ENCODE data around the gene CLK1.

Gene CLK1

GRCh38 chr2:200862532-200863000 is 1.9 kb downstream of the CLK1 start:
- DNase-seq (peak; percentile 65 to 76), ATAC-seq (peak; percentile 73)
- peak overlapping the region; percentile 100 for H3K27ac Mint-ChIP-seq
- peak overlapping the region; percentile 87 to 94 for H3K4me3 Mint-ChIP-seq
- peaks cover 59% of the 10 kb centered on the region for H3K4me1 Mint-ChIP-seq
- H3K9me3 Mint-ChIP-seq: no peaks in the 10 kb centered on the region
- H3K27me3 Mint-ChIP-seq: no peaks in the 10 kb centered on the region

- Mint-ChIP-seq H3K4me3 (peak overlapping the region; percentile 87 to 94), H3K9me3 (no peaks in the 10 kb centered on the region), H3K27ac (peak overlapping the region; percentile 100), H3K27me3 (no peaks in the 10 kb centered on the region), H3K4me1 (peaks cover 67% of the 10 kb centered on the region)
- DNase-seq (no peak), ATAC-seq (no peak)
Observed at GRCh38 chr2:200861617-200862155, 2.8 kb downstream of the CLK1 start.

- Mint-ChIP-seq H3K27ac (peak overlapping the region; percentile 40 to 95), H3K4me1 (peaks cover 68% of the 10 kb centered on the region), H3K4me3 (peak overlapping the region; percentile 87 to 94), H3K27me3 (no peaks in the 10 kb centered on the region), H3K9me3 (no peaks in the 10 kb centered on the region)
- ATAC-seq (no peak), DNase-seq (no peak)
Observed at GRCh38 chr2:200860092-200860795, 4.2 kb downstream of the CLK1 start.

GRCh38 chr2:200856806-200857205 is 7.7 kb downstream of the CLK1 start:
- H3K27ac Mint-ChIP-seq: peak overlapping the region in 1 of 2 donors; percentile 86
- peak overlapping the region in 1 of 2 donors; percentile 18 for H3K4me3 Mint-ChIP-seq
- H3K4me1 Mint-ChIP-seq: peaks cover 45% of the 10 kb centered on the region
- DNase-seq (no peak), ATAC-seq (no peak)
- H3K27me3 Mint-ChIP-seq: no peaks in the 10 kb centered on the region
- H3K9me3 Mint-ChIP-seq: no peaks in the 10 kb centered on the region

GRCh38 chr2:200852605-200853004 is 11.9 kb downstream of the CLK1 start:
- H3K27me3 Mint-ChIP-seq: no peaks in the 10 kb centered on the region
- H3K4me1 Mint-ChIP-seq: peaks cover 13% of the 10 kb centered on the region
- no peak overlapping the region for H3K4me3 Mint-ChIP-seq
- no peak overlapping the region for H3K27ac Mint-ChIP-seq
- ATAC-seq (no peak), DNase-seq (no peak)
- H3K9me3 Mint-ChIP-seq: no peaks in the 10 kb centered on the region

GRCh38 chr2:200851398-200852248 is 12.8 kb downstream of the CLK1 start:
- H3K9me3 Mint-ChIP-seq: no peaks in the 10 kb centered on the region
- peaks cover 4% of the 10 kb centered on the region for H3K4me1 Mint-ChIP-seq
- H3K4me3 Mint-ChIP-seq: no peak overlapping the region
- no peaks in the 10 kb centered on the region for H3K27me3 Mint-ChIP-seq
- DNase-seq: no peak
- ATAC-seq: no peak
- peak overlapping the region in 1 of 2 donors; percentile 72 for H3K27ac Mint-ChIP-seq

GRCh38 chr2:200850512-200851256 is 13.8 kb downstream of the CLK1 start:
- Mint-ChIP-seq H3K9me3 (no peaks in the 10 kb centered on the region), H3K27me3 (no peaks in the 10 kb centered on the region), H3K4me1 (no peaks in the 10 kb centered on the region), H3K27ac (no peak overlapping the region), H3K4me3 (no peak overlapping the region)
- ATAC-seq: peak; percentile 29
- no peak for DNase-seq

GRCh38 chr2:200847939-200848338 is 16.5 kb downstream of the CLK1 start:
- Mint-ChIP-seq H3K4me1 (no peaks in the 10 kb centered on the region), H3K9me3 (no peaks in the 10 kb centered on the region), H3K27ac (no peak overlapping the region), H3K4me3 (no peak overlapping the region), H3K27me3 (no peaks in the 10 kb centered on the region)
- ATAC-seq: no peak
- DNase-seq: no peak

GRCh38 chr2:200847269-200847668 is 17.2 kb downstream of the CLK1 start:
- H3K27me3 Mint-ChIP-seq: no peaks in the 10 kb centered on the region
- no peak for DNase-seq
- no peaks in the 10 kb centered on the region for H3K4me1 Mint-ChIP-seq
- H3K4me3 Mint-ChIP-seq: no peak overlapping the region
- no peak for ATAC-seq
- no peak overlapping the region for H3K27ac Mint-ChIP-seq
- no peaks in the 10 kb centered on the region for H3K9me3 Mint-ChIP-seq

- H3K9me3 Mint-ChIP-seq: no peaks in the 10 kb centered on the region
- ATAC-seq (no peak), DNase-seq (no peak)
- no peak overlapping the region for H3K27ac Mint-ChIP-seq
- H3K4me1 Mint-ChIP-seq: no peaks in the 10 kb centered on the region
- no peak overlapping the region for H3K4me3 Mint-ChIP-seq
- no peaks in the 10 kb centered on the region for H3K27me3 Mint-ChIP-seq
Observed at GRCh38 chr2:200845669-200846325, 18.7 kb downstream of the CLK1 start.

- Mint-ChIP-seq H3K4me3 (no peak overlapping the region), H3K27me3 (no peaks in the 10 kb centered on the region), H3K9me3 (no peaks in the 10 kb centered on the region), H3K4me1 (no peaks in the 10 kb centered on the region), H3K27ac (no peak overlapping the region)
- ATAC-seq (peak; percentile 22), DNase-seq (no peak)
Observed at GRCh38 chr2:200845194-200845593, 19.3 kb downstream of the CLK1 start.

GRCh38 chr2:200843993-200844948 is 20.2 kb downstream of the CLK1 start:
- Mint-ChIP-seq H3K4me3 (no peak overlapping the region), H3K27me3 (no peaks in the 10 kb centered on the region), H3K27ac (peak overlapping the region in 1 of 2 donors; percentile 4), H3K9me3 (no peaks in the 10 kb centered on the region), H3K4me1 (no peaks in the 10 kb centered on the region)
- peak; percentile 11 for ATAC-seq
- no peak for DNase-seq

- H3K4me1 Mint-ChIP-seq: no peaks in the 10 kb centered on the region
Observed at GRCh38 chr2:200839513-200839912, 24.9 kb downstream of the CLK1 start.

GRCh38 chr2:200834701-200835100 is 29.8 kb downstream of the CLK1 start:
- Mint-ChIP-seq H3K27me3 (no peaks in the 10 kb centered on the region), H3K4me3 (no peak overlapping the region), H3K27ac (no peak overlapping the region), H3K4me1 (no peaks in the 10 kb centered on the region), H3K9me3 (peaks cover 4 to 12% of the 10 kb centered on the region in 2 donors)
- ATAC-seq (no peak), DNase-seq (no peak)

More at GRCh38 chr2:200839513-200839912, 24.9 kb downstream of the CLK1 start:
- Mint-ChIP-seq H3K4me3 (no peak overlapping the region), H3K9me3 (peaks cover 4 to 12% of the 10 kb centered on the region in 2 donors), H3K27ac (no peak overlapping the region), H3K27me3 (no peaks in the 10 kb centered on the region)
- DNase-seq (no peak), ATAC-seq (no peak)

All from stimulated activated naive CD8-positive, alpha-beta T cell treated with anti-CD3 and anti-CD28 coated beads, Interleukin-15, amount 100 ng/mL, for 72 hours (primary cell).